Left cardiac atrium (tissue), 4 donors: ENCODE data around the gene GCSAML. TPM values are rescaled to one million over a fixed set of nuclear protein-coding genes. Genes with fewer than 3 reads are reported as not detected.

Experiments used
- ATAC-seq, 2 donors: fragments of 200-7000 bp; cut with Tn5 transposase; one replicate each; pipeline ENCODE4 v1.9.1; 2020; ENCODE audit warnings: mild to moderate bottlenecking in 2 of 2, moderate library complexity in 2 of 2
- DNase-seq: peaks from one replicate; pipeline ENCODE4 v3.0.0-alpha.2; 2020
- intact Hi-C, 2 donors: fragments of 100-400 bp; cut with DNase I; formaldehyde crosslinking; loops; one replicate each; pipeline versions ENCODE4 v1.14.1 to v1.15.1; 2022 to 2023
- total RNA-seq, 2 donors: library from RNA; stranded (reverse); fragmentation: NEBNext Ultra II Directional; extraction: Animal tissue kit (Norgen Biotek cat#: 25700); gene quantifications; one replicate each; pipeline ENCODE4 v1.2.1, GENCODE V29; 2021
- donor health status: DM: no; HTN: yes; CAD: no.
- donor health status: DM: no; HTN: yes; CAD: no; lungs with severe emphysema.
- donor health status: DM: yes; HTN: yes; CAD: no.
- donor health status: Dilated cardiomyopathy.

GCSAML gene
- total RNA-seq, 2 donors from 2014 or later = 0.59 TPM; not detected in 1

DNA sequence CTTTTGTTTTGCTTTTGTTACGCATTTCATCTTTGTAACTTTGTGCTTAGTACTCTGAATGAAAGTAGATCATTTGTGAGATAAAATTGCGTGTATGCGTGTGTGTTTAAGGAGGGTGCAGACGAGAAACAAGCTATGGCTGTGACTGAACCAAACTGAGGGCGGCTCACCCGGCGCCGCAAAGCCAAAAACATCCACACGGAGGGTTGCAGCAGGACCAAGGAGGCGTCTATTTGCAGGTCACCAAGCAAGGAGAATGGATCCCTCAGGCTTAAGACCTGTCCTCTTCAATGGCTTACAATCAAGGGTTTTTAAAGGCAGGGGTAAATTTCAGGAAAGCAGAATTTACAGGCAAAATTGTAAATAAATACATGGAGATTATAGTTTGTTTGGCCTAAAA is 12.8 kb downstream of the GCSAML start:
- no peak for ATAC-seq

DNA sequence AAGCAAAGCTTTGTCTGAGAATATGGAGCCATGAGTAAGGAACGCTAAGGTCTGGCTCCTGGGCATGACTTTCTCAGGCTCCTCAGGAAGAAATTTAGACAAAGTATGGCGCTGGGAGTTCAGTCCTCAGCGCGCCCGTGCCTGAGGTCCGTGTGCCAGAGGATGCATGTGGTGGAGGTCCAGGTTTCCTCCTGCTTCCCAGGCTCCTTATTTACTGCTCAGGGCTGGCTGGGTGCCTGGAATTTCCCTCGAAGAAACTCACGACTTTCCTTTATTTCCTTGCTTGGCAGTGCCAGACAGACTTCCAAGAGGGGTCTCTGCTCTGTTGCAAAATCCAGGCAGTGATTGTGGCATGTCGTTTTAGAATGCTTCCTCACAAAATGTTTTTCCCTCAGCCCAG is 13.3 kb downstream of the GCSAML start:
- intact Hi-C loops = no loop called here
- DNase-seq (no peak), ATAC-seq (no peak)

More for the DNA sequence above, 12.8 kb downstream of the GCSAML start:
- no peak for DNase-seq
- intact Hi-C loops = no loop called here

DNA sequence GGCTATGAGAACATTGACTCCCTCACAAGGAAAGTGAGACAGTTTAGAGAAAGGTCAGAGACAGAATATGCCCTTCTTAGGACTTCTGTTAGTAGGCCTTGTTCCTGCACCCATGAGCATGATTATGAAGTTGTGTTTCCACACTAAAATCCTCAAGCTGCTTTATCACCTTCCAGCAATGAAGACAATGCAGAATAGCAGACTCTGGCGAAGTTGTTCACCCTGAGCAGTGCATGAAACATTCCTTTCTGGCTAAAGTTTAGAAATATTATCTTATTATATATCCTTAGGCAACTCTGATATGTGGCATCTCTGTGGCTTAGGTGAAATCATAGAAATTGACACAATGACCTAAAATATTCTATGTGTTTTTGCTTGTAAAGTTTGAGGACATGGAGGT is 25.3 kb downstream of the GCSAML start:
- DNase-seq = no peak
- intact Hi-C loops = no loop called here
- no peak for ATAC-seq

DNA sequence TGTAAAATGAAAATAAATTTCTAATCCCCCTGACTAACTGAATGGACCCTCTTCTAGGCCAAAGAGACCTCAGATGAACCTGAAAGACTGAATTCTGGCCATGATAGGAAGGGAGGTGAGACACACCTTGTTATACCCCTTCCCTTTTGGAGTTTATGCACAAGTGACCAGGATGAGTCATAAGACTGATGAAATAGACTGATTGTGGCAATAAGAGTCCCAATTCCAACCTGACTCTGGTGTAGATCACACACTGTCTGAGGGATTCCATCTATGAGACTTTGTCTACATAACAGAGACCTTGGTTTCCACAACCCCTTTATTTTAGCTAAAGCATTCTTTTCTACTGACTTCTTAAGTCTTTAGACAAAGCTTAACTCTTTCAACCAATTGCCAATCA is 25.7 kb downstream of the GCSAML start:
- DNase-seq = no peak
- no peak for ATAC-seq
- intact Hi-C loops = no loop called here

- no peak for ATAC-seq
- intact Hi-C loops = no loop called here
- DNase-seq = no peak
Observed at GRCh38 chr1:247576514-247576913, 27.6 kb downstream of the GCSAML start.

- ATAC-seq = no peak
- no peak for DNase-seq
- intact Hi-C loops = no loop called here
Observed at GRCh38 chr1:247578946-247579460, 30.1 kb downstream of the GCSAML start.

DNA sequence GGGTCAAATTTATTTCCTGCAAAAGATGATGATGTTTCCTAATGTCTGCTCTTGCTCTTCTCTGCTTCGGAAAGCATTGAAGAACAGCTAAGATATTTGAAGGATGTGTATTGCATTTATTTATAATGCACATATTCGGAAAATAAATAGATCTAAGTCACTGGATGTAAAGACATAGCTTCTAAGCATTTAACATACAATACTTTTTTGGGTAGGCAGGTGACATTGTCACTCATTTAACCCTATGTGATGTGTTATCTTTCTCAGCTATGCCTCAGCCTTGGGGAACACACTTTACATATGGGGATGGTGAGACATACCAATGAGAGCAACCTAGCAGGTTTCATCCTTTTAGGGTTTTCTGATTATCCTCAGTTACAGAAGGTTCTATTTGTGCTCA is 39.1 kb downstream of the GCSAML start, which contains the start of gene OR2G2:
Gene OR2G2 (plus strand): TSS at position 301 of the 400 bp plus-strand sequence. CDS start 0 bp downstream, at position 301.
- intact Hi-C loops = no loop called here
- DNase-seq = no peak
- ATAC-seq = no peak

DNA sequence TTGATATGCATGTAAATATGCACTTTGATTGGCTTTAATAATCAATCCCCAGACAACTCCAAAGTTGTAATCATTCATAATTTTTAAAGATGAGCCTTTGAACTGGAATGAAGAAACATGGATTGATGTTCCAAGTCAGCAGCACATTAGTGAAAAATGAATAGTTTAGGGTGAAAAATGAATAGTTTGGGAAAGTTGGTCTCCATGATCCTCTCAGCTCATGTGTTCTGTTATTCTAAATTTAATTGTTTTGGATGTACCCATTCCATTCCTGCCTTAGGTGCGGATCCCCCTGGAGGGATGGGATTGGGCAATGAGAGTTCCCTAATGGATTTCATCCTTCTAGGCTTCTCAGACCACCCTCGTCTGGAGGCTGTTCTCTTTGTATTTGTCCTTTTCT is 56.4 kb downstream of the GCSAML start, which contains the start of gene OR2G3:
Gene OR2G3 (plus strand): TSS at position 301 of the 400 bp plus-strand sequence. CDS start 0 bp downstream, at position 301.
- ATAC-seq = no peak

GRCh38 chr1:247613405-247613804 is 64.5 kb downstream of the GCSAML start:
- ATAC-seq = no peak
- no peak for DNase-seq
- intact Hi-C loops = no loop called here

More for the DNA sequence above, 56.4 kb downstream of the GCSAML start, which contains the start of gene OR2G3:
- intact Hi-C loops = no loop called here
- DNase-seq = no peak

DNA sequence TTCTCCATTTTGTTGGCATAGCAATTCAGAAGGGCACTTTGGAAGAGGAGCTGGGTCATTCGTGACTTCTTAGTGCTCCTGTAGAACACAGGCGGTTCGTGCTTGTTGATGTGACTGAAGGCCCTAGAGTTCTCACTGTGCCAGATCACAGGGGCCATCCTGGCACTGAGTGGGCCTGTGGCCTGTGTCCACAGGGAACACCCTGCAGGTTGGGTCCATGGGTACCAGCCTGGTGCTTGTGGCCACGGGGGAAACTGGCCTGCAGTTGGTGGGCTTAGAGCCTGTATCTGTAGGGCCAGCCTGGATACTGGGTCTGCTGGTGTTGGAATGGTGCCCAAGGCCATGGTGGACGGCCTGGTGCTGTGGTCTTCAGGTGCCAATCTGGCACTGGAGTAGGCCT is 65.7 kb downstream of the GCSAML start:
- no peak for DNase-seq
- intact Hi-C loops = no loop called here
- no peak for ATAC-seq

Other genes with a start within 250 kb of the GCSAML start
- 10 to 100 TPM; 12.2 to 16.4 TPM for gene ZNF496, start 217.3 kb upstream of the GCSAML start, total RNA-seq
- 1 to 10 TPM in 1 of 2 donors, under 1 TPM in 1; 0.71 to 2.0 TPM for gene NLRP3, start 133.0 kb upstream of the GCSAML start, total RNA-seq
- gene OR2B11, start 91.0 kb upstream of the GCSAML start, total RNA-seq = not detected
- not detected for gene OR2C3, start 12.7 kb upstream of the GCSAML start, total RNA-seq
- not detected for gene OR2G2, start 39.2 kb downstream of the GCSAML start, total RNA-seq
- not detected for gene OR2G3, start 56.5 kb downstream of the GCSAML start, total RNA-seq
- gene OR13G1, start 130.6 kb downstream of the GCSAML start, total RNA-seq = not detected
- gene OR6F1, start 167.5 kb downstream of the GCSAML start, total RNA-seq = not detected
- not detected for gene OR14K1, start 189.5 kb downstream of the GCSAML start, total RNA-seq
- not detected for gene OR14A2, start 199.0 kb downstream of the GCSAML start, total RNA-seq
- gene OR1C1, start 211.4 kb downstream of the GCSAML start, total RNA-seq = not detected